GM21737 (cell line): ENCODE results near the gene CMTM4.
"Not testable (repeated sequence)": the region's sequence is repeated elsewhere in the genome, so short reads cannot be mapped to it uniquely, and the experiment has no call there.

Source experiments
- ATAC-seq: cut with Tn5 transposase; IDR thresholded peaks from one replicate; pipeline ENCODE4 v1.9.1; 2021; ENCODE audit warnings: mild to moderate bottlenecking, moderate library complexity; ENCODE audit not compliant: unreplicated experiment

Gene CMTM4

GRCh38 chr16:66649167-66649566 is 47.4 kb downstream of the CMTM4 start:
- no peak for ATAC-seq

GRCh38 chr16:66647866-66648265 is 48.7 kb downstream of the CMTM4 start:
- no peak for ATAC-seq

DNA sequence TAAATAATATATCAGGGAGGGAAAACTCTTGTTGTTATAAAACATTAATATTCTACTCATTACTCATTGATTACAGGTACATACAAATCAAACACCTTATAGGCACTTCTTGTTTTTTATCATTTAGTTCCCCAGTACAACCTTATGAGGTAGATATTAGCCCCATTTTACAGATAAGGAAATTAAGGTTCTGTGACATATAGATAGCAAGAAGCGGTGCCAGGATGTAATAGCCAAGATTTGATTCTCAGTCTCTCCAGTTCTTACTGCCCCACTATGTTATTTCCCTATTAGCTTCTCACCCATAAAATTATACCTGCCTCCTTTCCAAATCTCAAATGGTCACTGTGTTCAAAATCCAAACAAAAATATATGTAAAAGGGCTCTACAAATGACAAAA is 55.2 kb downstream of the CMTM4 start:
- ATAC-seq = no peak

DNA sequence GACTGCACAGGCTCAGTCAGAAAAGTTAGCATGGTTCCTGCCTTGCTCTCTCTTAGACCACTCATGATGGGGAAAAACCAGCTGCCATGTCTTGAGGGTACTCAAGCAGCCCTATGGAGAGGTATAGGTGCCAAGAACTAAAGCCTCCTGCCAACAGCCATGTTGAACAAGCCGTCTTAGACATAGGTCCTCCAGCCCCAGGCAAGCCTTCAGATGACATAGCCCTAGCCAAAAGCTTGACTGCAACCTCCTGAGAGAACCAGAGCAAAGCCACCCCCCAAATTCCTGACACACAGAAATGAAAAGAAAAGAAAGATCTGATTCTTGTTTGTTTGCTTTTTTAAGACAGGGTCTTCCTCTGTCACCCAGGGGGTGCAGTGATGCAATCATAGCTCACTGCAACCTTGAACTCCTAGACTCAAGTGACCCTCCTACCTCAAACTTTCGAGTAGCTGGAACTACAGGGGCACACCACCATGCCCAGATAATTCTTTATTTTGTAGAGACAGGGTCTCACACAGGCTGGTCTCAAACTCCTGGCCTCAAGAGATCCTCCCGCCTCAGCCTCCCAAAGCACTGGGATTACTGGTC is 55.7 kb downstream of the CMTM4 start:
- ATAC-seq = no peak

GRCh38 chr16:66639091-66639885 is 57.3 kb downstream of the CMTM4 start:
- ATAC-seq = no peak

- no peak for ATAC-seq
Measured at GRCh38 chr16:66637806-66638205, 58.7 kb downstream of the CMTM4 start.

DNA sequence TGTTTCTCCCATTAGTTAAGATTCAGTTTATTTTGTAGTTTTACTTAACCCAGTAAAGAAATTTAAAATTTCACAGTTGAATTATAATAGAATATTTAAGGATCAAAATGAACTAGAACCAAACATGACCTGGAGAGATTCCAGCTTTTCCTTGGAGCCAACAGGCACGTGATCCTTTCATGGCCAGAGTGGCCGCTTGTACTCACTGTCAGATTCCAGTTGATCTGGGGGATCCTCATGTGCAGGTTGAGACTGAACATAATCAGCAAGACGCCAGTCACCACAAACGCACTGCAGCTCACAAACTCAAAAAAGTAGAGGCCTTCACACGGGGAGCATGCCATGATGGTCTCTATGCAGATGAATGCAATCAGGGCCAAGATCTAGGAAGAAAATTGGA is 60.3 kb downstream of the CMTM4 start:
- ATAC-seq = no peak

DNA sequence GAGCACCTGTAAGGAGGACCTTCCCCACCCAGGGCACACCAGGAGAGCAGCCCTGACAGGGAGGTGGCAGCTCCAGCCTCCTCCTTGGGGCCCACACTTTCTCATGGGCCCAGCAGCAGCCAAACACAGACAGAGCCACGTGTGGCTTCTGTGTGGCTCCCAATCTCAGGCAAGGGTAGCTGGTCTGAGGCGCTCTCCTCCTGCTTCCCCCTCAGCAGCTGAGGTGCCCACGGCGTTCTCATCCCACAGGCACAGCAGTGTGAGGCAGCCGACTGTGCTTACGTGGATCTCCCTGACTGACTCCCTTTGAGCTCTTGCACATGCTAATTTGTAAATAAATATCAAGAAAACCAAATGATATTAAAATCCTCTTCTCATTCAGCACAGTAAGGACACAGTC is 61.1 kb downstream of the CMTM4 start:
- no peak for ATAC-seq

GRCh38 chr16:66634527-66635196 is 61.9 kb downstream of the CMTM4 start:
- no peak for ATAC-seq

GRCh38 chr16:66631558-66631957 is 65.0 kb downstream of the CMTM4 start:
- ATAC-seq = not testable (repeated sequence)

DNA sequence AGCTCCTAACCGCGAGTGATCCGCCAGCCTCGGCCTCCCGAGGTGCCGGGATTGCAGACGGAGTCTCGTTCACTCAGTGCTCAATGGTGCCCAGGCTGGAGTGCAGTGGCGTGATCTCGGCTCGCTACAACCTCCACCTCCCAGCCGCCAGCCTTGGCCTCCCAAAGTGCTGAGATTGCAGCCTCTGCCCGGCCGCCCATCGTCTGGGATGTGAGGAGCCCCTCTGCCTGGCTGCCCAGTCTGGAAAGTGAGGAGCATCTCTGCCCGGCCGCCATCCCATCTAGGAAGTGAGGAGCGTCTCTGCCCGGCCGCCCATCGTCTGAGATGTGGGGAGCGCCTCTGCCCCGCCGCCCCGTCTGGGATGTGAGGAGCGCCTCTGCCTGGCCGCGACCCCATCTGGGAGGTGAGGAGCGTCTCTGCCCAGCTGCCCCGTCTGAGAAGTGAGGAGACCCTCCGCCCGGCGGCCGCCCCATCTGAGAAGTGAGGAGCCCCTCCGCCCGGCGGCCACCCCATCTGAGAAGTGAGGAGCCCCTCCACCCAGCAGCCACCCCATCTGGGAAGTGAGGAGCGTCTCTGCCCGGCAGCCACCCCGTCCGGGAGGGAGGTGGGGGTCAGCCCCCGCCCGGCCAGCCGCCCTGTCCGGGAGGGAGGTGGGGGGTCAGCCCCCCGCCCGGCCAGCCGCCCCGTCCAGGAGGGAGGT is 65.8 kb downstream of the CMTM4 start:
- not testable (repeated sequence) for ATAC-seq

DNA sequence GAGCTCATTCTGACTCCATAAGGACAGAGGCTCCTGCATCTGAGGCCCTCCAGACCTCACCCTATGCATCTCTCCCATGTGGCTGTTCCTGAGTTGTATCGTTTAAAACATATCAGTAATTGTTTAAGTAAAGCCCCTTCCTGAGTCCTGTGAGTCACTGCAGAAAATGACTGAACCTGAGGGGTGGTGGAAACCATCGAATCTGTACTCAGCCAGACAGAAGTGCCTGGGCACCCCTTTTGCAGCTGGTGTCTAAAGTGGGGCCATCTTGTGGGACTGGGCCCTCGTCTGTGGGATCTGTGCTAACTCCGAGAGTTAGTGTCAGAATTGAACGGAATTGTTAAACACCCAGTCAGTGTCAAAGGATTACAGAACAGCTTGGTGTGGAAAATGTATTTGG is 66.7 kb downstream of the CMTM4 start:
- no peak for ATAC-seq

- not testable (repeated sequence) for ATAC-seq
Measured at GRCh38 chr16:66627611-66628378, 68.7 kb downstream of the CMTM4 start.

- ATAC-seq = no peak
Measured at GRCh38 chr16:66623755-66624154, 72.8 kb downstream of the CMTM4 start.

DNA sequence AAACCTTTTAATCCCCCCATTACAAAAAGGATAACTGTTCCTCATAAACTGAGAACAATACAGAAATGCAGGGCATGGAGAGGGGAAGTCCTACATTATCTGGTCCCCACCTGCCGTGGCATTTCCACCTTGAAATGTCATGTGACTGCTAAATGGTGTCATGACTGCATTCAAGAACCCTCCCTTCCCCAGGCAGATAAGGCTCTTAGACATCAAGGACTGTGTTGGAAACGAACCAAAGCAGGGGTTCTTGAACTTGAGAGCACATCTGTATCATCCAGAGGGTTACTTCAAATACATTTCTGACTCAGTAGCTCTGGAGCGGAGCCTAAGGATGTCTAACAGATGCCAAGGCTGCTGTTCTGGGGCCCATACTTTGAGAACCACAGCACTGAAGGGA is 73.7 kb downstream of the CMTM4 start:
- no peak for ATAC-seq

DNA sequence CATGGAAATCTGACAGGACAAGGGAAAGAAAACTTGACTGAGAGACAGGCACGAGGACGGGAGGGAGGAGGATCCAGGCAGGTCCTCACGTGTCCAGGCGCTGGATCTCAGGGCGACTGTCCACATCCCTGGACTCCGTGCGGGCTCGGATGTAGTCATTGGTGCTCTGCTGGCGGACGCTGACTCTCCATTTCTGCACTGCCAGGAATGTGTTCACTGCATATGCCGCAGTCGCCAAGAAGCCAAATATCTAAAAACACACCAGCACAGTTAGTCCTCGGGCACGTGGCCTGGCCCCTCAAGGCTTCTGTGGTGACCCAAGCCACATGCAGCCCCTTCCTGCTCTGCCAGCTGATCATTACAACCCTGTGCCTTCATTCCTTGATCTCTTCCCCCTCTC is 74.6 kb downstream of the CMTM4 start:
- no peak for ATAC-seq

DNA sequence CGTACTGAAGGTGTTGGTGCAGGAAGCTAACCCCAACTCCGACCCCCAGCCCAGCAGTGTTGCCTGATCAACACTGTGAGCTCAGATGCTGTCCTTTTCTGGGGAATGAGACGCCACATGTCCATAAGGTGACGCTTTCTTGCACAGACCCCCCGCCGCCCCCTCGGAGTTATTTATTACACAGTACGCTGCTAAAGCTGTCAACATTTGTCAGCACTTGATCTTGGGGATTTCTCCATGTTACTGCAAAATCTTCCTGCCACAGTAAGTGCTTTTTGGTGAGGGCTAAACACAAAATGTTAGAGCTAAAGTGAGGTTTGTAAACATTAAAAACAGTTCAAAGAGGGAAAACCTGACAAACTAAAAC is 76.1 kb downstream of the CMTM4 start:
- ATAC-seq = no peak

DNA sequence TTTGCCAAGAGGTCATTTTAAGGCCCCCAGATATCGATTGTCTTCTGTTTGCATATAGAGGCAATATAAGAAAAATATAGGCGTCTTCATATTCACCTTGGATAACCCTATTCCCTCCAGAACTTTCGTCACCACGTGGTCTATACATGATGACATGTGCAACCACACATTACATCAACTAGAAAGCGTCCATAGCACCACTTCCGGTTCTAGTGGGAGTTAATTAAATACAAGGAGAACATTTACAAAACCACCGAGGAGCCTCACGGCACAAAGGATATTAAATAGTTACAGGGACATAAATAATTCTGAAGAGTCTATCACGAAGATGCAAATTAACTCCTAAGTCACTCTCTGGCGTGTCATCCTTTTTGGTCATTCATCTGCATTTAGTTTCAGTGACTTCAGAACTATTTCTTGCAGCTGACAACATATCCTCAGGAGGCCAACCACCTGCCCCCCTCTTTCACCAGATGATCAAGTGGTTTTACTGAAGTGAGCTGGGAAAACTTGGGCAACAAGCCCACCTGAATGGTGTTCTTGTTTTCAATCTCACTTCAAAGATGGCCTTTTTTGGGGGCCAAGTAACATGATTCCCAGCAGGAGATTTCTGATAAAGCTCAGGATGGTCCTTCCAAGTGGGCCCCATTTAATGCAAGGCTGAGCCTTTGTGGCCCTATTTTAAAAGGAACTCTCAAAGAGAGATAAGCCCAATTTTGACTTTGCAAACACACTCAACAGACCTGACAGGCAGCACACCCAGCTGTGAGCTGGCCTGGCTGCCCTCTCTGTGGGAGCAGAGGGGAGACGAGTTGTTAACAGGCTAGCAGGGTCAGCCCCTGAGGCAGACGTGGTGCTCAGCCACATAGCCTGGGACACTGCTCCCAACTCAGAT is 76.8 kb downstream of the CMTM4 start:
- no peak for ATAC-seq

GRCh38 chr16:66618588-66619375 is 77.8 kb downstream of the CMTM4 start:
- no peak for ATAC-seq
